ENCODE measurements around the gene ARF4.
A peak's percentile ranks its signal among the peaks of the same experiment; 100 is the strongest.
"Not testable (repeated sequence)": the region's sequence is repeated elsewhere in the genome, so short reads cannot be mapped to it uniquely, and the experiment has no call there.

The ARF4 gene

DNA sequence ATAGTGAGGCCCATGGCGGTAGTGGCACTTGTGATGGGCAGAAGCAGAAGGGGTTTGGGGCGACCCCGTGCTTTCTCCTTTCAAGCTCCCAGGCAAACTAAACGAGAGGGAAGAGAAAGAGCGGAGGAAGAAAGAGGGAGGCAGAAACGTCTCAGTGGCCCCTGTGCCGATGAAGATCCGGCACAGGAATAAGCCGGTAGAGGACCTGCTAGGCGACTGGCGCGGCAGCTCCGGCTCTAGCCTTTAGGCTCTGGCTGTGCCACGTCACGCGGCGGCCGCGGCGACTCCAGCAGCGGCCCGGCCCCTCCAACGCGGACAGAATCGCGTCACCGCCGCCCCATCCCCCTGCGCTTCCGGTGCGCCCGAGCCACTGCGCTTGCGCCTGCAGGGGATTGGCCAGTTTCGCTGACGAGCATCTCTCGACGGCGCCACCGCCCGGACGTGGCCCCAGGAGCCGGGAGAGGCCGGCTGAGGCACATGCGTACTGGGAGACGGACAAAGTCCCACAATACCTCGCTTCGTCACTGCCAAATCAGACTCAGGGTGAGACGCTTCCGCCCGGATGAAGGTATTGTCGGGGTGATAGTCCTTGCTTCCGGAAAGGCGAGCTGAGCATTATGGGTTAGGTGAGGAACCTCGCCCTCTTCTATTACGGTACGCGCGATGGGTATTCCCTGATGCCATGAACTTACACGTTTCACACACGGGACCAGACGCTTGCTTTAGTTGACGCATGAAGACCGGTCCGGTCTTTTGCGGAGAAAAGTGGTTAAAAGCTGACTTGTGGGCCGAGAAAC lies at the start of gene ARF4:
TSS of gene ARF4 (minus strand) at position 218 of the 797 bp plus-strand sequence. CDS start at position 14, 204 bp downstream.
- peak; percentile 100 for DNase-seq

DNA sequence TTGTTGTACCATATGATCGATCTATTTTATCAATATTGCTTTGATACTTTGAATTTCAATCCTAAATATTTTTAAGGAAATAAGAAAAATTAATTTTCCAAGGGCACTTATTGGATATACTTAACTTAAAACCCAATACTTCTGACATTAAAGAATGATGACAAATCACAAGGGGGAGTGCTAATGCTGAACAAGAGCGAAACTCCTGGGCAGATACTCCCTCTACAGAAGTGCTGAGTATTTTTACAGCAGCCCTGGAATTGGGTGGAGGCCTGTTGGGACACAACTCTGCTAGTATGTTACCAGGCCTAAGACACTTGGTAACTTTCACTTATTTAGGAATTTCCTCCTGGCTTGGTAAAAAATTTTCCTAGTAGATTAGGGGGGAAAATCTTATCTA lies 49.6 kb upstream of the ARF4 start:
- DNase-seq, result peak; percentile 3

DNA sequence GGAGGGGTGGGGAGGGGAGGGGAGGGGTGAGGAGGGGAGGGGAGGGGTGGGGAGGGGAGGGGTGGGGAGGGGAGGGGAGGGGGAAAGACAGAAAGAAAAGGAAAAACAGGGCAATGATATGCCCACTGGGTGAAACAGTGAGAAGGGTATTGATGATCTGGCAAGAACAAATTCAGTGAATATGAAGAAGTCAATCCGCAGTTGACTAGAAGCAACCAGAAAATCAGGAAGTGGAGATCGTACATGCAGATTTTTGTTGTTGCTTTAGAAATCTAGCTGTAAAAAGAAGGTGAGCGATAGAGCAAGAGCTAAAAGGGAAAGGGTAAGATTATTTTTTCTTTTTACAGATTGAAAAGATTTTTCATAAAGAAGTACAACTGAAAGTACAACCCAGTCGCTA lies 47.6 kb upstream of the ARF4 start:
- no peak for DNase-seq

DNA sequence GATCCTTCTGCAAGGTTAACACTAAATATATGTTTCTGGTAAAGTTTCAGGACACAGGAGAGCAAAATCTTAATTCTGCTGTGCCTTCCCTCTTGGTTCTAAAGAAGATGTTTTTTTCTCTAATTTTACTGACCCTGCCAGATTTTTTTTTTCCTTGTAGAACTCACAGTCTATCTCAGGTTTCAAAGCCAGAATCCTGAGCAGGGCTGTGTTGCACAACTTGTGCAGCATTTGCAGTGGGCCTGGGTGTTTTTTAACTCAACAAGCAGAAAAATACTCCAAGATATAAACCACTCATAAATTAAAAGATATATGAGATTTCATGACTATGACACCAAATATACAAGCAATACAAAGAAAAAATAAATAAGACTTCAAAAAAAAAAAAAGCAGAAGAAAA lies 40.2 kb upstream of the ARF4 start:
- no peak for DNase-seq

DNA sequence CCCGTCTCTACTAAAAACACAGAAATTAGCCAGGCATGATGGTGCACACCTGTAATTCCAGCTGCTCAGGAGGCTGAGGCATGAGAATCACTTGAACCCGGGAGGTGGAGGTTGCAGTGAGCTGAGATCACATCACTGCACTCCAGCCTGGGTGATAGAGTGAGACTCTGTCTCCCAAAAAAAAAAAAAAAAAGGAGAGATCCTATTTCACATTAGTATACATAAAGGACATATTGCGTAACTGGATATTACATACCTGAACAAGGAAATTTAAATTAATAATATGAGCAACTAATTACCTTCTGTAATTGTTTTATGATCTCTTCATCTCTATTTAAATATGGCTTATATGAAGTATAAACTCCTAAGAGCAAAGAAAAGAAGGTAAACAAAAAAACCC lies 37.1 kb upstream of the ARF4 start:
- not testable (repeated sequence) for DNase-seq

DNA sequence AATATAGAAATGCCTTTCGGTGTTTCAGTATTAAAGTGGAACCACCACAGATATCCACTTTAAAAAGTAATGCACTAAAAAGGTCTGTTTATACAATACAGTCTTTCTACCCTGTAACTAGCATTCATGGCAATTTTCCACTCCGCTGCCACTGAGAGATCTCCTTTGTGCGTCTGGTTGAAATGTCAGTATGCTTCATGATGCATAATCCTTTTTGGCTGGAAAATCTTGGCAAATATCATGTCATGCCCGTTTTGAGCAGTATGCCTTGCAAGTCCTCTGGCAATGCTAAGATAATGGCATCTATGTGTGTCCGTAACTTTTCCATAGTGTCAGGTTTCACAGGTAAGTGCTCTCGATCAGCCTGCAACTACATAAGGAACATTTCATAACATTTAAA lies 30.8 kb upstream of the ARF4 start:
- DNase-seq, result no peak

DNA sequence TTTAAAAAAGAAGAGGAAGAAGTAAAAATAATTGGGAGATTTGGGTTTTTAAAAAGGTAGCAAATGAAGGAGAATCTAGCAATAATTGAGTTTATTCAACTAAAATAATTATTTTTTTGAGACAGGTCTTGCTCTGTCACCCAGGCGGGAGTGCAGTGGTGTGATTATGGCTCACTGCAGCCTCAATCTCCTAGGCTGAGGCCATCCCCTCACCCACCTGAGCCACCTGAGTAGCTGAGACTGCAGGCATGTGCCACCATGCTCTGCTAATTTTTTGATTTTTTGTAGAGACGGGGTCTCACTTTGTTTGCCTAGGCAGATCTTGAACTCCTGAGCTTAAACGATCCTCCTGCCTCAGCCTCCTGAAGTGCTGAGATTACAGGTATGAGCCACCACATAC lies 27.7 kb upstream of the ARF4 start:
- DNase-seq, result no peak

DNA sequence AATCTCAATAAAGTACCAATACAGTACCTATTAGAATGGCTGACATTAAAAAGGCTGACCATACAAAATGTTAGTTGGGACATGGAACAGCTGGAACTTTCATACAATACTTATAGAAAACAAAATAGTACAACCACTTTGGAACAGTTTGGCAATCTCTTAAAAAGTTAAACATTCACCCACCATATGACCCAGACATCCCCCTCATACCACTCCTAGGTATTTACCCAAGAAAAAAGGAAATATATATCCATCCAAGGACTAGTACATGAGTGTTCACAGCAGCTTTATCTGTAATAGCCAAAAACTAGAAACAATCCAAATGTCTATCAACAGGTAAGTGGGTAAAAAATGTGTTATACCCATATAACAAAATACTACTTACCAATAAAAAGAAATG lies 25.2 kb upstream of the ARF4 start:
- DNase-seq, result no peak

DNA sequence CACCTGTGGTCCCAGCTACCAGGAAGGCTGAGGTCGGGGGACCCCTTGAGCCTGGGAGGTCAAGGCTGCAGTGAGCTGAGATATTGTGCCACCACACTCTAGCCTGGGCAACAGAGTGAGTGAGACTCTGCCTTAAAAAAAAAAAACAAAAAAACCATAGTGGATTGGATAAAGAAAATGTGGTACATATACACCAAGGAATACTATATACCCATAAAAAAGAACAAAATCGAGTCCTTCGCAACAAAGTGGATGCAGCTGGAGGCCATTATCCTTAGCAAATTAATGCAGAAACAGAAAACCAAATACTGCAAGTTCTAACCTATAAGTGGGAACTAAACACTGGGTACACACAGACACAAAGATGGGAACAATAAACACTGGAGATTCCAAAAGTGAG lies 20.6 kb upstream of the ARF4 start:
- no peak for DNase-seq

DNA sequence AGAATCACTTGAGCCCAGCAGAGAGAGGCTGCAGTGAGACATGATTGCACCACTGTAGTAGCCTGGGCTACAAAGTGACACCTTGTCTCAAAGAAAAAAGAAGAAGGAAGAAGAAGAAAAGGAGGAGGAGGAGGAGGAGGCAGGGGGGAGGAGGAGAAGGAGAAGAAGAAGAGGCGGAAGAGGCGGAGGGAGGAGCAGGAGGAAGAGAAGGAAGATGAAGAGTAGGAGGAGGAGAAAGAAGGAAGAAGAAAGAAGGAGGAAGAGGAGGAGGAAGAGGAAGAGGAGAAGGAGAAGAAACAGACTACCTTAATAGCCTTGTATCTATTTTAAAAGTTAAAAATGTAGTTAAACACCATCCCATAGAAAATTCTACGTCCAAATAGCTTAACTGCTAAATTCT lies 19.1 kb upstream of the ARF4 start:
- no peak for DNase-seq

DNA sequence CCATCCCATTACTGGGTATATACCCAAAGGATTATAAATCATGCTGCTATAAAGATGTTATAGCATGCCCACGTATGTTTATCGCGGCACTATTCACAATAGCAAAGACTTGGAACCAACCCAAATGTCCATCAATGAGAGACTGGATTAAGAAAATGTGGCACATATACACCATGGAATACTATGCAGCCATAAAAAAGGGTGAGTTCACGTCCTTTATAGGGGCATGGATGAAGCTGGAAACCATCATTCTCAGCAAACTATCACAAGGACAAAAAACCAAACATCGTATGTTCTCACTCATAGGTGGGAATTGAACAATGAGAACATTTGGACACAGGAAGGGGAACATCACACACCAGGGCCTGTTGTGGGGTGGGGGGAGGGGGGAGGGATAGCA lies 14.7 kb upstream of the ARF4 start:
- DNase-seq, result not testable (repeated sequence)

DNA sequence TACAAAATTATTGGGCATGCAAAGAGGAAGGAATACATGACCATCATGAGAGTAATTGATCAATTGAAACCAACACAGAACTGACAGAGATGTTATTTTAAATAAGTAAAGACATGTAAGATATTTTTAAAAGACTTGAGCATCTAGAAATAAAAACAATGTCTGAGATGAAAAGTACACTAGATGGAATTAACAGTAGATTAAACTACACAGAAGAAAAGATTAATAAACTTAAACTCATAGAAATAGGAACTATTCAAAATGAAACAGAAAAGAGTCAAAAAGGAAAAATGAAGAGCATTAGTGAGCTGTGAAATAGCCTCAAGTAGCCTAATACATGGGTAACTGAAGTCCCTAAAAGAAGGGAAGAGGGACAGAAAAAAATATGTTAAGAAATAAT lies 8.5 kb upstream of the ARF4 start:
- no peak for DNase-seq

DNA sequence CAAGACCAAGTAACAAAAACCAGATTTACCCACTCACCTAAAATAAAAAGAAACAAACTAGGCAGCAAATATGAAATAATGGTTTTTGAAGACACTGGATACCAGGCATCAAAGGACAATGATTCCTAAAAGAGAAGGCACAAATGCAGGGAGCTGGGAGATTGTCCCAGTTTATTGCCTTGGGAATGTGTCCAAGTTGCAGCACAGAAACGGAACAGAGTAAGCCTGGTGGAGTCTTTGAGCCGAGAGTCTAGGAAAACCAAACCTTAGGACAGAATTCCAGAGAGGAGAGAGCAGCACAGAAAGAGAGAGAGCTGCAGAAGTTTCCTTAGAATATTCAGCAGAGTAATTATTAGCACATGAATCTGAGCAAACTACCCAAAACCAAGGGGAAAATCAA lies 7.8 kb upstream of the ARF4 start:
- DNase-seq, result no peak

DNA sequence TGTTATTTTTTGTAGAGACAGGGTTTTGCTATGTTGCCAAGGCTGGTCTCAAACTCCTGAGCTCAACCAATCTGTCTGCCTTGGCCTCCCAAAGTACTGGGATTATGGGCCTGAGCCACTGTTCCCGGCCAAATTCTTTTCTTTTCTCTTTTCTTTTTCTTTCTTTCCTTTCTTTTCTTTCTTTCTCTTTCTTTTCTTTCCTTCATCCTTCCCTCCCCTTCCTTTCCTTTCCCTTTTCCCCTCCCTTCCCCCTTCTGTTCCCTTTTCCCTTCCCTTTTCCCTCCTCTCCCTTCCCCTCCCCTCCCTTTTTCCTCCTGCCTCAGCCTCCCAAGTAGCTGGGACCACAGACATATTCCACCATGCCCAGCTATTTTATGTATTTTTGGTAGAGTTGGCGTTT lies 3.1 kb upstream of the ARF4 start:
- DNase-seq, result no peak

DNA sequence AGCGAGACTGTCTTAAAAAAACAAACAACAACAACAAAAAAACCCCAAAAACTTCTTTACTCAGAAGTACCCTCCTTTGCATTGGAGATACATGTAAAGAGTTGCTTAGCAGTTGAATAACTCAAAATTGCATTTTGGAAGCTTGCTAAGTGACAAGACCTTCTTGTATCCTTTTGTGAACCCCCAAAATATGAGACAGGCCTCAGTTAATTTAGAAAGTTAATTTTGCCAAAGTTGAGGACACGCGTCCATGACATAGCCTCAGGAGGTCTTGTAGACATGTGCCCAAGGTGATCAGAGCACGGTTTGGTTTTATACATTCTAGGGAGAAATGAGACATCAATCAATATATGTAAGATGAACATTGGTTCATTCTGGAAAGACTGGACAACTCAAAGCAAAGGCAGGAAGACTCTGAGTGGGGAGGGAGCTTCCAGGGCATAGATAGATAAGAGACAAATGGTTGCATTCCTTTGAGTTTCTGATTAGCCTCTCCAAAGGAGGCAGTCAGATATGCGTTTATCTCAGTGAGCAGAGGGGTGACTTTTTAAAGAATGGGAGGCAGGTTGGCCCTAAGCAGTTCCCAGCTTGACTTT lies 1.7 kb upstream of the ARF4 start:
- no peak for DNase-seq

DNA sequence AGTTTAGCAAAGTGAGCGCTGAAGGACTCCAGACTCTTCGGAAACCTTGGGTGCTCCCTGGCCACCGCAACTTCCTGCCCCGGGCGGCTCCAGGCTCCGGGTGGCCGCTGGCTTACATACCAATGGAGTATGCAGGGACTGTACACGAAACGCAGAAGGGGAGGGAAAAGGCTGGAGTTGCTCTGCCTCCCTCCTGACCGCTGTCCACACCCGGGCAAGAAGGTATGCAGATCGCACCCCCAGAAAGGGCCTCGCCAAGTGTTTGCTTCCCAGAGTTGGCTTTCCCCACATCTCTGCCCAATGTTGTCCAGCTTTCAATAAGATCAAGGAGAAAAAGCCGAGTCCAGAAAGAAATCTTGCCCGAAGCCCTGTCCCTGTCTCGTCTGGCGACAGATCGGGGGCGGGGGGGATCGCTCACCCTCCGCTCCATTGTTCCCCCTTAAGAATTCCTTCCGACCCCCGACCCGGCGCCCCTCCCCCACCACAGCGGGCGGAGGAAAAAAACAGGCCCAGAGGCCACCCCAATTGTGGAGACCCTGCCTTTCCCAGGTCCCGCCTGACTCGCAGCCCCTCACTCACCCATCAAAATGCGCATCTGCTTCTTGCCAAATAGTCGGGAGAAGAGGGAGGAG lies 533 bp downstream of the ARF4 start:
- DNase-seq, result peak; percentile 58

DNA sequence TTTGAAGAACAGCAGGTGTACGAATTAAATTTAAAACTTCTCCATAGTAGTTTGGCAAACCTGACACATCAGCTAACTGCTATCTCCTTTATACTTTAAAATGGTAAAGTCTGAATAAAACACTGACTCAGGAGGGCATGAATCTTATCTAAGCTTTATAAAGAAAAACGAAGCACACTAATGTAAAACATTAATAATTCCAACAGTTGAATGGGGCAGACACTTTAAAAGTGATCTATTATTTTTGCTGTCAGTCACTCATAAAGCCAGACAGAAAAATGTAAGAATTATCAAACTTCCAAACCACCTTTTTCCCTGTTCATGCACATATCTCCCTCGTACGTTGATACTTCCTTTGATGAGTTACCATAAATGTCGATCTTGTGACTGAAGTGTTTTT lies 2.6 kb downstream of the ARF4 start:
- DNase-seq, result no peak

DNA sequence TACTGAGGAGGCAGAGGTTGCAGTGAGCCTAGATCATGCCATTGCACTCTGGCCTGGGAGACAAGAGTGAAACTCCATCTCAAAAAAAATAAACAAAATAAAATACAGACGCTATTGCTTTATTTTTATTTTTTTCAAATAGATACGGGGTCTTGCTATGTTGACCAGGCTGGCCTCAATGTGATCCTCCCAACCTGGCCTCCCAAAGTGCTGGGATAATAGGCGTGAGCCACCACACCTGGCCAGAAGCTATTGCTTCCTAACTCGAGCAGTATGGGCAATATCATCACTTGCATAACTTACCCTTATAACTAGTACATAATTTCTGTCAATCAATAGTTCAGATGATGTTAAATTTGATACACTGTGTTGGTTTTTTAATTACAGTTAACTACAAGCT lies 3.0 kb downstream of the ARF4 start:
- no peak for DNase-seq

DNA sequence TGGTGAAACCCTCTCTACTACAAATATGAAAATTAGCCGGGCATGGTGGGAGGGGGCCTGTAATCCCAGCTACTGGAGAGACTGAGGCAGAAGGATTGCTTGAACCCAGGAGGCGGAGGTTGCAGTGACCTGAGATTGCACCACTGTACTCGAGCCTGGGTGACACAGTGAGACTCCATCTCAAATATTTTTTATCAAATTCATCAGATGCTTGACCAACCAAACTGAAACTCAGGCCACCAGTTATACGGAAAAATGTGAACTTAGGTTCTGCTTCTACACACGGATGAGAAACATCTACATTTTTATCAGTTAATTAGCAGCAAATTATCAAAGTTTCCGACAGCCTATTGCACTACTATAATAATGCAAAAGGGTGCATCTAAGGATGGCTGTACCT lies 4.8 kb downstream of the ARF4 start:
- DNase-seq, result no peak

DNA sequence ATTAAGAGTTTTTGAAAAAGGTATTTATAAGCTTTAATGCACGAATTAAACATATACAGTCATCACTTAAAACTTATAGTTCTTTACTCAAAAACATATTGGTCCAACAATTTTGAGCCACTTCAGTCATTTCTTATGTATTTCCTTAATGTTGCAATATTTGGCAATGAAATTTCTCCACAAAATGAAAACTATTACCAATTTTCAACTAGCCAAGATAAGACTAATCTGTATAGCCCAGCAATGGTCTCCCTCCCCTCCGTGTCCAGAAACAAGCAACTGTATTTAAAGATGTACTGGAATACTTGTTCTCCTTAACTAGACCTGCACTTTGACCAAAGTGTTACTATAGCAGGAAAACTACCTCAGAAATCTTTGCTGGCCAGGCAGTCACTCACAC lies 9.2 kb downstream of the ARF4 start:
- DNase-seq, result no peak

DNA sequence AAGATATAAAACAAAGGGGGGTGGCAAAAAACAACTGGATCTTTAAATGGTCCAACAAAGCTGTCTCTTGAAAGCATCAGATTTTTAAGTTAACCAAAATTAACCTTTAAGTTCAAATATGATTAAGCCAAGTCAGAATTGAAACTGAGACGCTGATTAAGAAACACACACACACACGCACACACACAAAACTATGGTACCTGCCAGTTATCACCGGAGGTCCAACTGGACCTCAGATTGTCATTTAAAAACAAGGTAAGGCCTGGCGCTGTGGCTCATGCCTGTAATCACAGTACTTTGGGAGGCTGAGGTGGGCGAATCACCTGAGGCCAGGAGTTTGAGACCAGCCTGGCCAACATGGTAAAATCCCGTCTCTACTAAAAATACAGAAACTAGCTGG lies 10.4 kb downstream of the ARF4 start:
- DNase-seq, result no peak

DNA sequence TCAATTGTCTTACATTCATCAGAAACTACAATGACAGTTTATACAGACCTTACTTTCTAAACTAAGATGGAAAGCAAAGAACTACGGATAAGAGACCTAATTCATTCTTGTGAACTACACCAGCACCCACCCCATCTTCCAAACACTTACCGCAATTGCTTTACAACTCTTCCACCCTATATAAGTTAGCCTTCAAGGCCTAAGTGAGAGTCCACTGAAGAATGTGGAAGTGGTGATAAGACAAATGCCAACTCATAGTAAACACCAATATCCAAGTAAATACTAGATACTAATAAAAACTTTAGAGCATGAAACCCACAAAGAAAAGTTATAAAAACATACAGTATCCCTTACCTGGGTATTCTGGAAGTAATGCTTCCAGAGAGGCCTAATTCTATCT lies 13.6 kb downstream of the ARF4 start:
- DNase-seq, result no peak

DNA sequence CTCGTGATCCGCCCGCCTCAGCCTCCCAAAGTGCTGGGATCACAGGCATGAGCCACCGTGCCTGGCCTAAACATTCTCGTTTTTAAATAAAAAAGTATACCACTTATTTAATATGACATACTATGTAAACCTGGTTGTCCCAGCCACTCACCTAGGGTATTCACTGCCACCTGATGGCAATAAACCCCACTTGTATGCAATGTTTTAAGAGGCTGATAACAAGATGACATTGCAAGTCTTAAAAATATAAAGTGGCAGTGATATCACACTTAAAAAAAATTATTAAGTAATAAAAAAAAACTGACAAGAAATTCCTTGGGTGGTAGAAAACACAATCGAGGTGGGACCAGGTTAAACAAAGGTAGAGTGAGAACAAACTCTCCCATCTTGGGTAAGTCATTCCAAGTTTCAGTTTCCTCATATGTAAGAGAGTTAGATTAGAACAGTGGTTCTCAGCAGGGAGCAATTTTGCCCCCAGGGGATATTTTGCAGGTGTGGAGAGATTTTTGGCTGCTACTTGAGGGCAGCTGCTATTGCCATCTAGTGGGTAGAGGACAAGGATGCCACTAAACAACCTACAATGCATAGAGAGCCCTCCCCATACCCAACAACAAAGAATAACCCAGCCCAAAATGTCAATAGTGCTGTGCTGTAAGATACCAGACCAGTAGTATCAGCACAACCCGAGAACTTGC lies 14.5 kb downstream of the ARF4 start:
- DNase-seq, result peak; percentile 13

DNA sequence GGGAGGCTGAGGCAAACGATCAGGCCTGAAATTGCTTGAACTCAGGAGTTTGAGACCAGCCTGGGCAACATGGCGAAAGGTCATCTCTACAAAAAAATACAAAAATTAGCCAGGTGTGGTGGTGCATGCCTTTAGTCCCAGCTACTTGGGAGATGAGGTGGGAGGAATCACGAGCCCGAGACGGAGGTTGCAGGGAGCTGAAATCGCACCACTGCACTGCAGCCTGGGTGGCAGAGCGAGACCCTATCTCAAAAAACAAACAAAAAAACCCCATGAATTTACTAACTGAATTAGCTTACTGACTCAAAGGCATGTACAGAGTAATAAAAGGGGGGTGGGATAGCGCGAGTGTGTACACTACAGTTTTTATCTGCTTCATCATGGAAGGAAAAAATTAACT lies 19.3 kb downstream of the ARF4 start:
- DNase-seq, result no peak

Data from CD4-positive, alpha-beta T cell treated with Interleukin-4 for 4 hours (primary cell).